GM10266 (cell line): Measurements from ENCODE around the gene GNG14.
"Not testable (repeated sequence)": the region's sequence is repeated elsewhere in the genome, so short reads cannot be mapped to it uniquely, and the experiment has no call there.

Source experiments
- DNase-seq: peaks from one replicate; pipeline ENCODE4 v3.0.0; 2012; ENCODE audit errors: extremely low spot score
- CTCF ChIP-seq: IDR thresholded peaks from 2 replicates; pipeline ENCODE4 v1.5.1; 2012; ENCODE audit warnings: mild to moderate bottlenecking, low read depth; ENCODE audit not compliant: control insufficient read depth, insufficient read depth; ENCODE audit errors: missing control alignments

The GNG14 gene

GRCh38 chr19:12675399-12675798, 12.4 kb upstream of the GNG14 start:
- no peak for TF ChIP-seq CTCF
- no peak for DNase-seq

- DNase-seq = no peak
- no peak for TF ChIP-seq CTCF
Observed at GRCh38 chr19:12675940-12676339, 11.9 kb upstream of the GNG14 start.

GRCh38 chr19:12676384-12676792, 11.4 kb upstream of the GNG14 start:
- DNase-seq = peak; percentile 78
- peak; percentile 90 for TF ChIP-seq CTCF

- TF ChIP-seq CTCF = no peak
- no peak for DNase-seq
Observed at GRCh38 chr19:12676928-12677327, 10.9 kb upstream of the GNG14 start.

GRCh38 chr19:12678039-12678438, 9.8 kb upstream of the GNG14 start:
- not testable (repeated sequence) for DNase-seq

GRCh38 chr19:12680034-12680433, 7.8 kb upstream of the GNG14 start:
- TF ChIP-seq CTCF = no peak
- DNase-seq = no peak

GRCh38 chr19:12681074-12681987, 6.5 kb upstream of the GNG14 start, which contains the start of gene DHPS:
Gene DHPS (minus strand): TSS chr19:12681880. CDS start chr19:12681766, 114 bp downstream.
- peak; percentile 93 for DNase-seq
- TF ChIP-seq CTCF = no peak
